Measurements from ENCODE around the gene SAMD4B. TPM values are rescaled to one million over a fixed set of nuclear protein-coding genes. Genes with fewer than 3 reads are reported as not detected.

Gene SAMD4B
- total and polyA plus RNA-seq, 10 of the 15 experiments (the other 5 are each of a cell fraction or from before 2014, with no cell fraction given) = 2.4 to 43.3 (median 23.9) TPM

- no peak for DNase-seq (ENCODE audit: low read depth, low spot score)
- Histone ChIP-seq H3K36me3 (ENCODE audit: control insufficient read depth in 2 of 2, insufficient read depth in 2 of 2, low read length in 1 of 2) (no peaks in the 10 kb centered on the region; a peak in 1 of 4 replicates), H3K9me3 (replicated peaks; ENCODE audit: control insufficient read depth, insufficient read depth, low read length) (no peaks in the 10 kb centered on the region), H3K9ac (ENCODE audit: control insufficient read depth, insufficient read depth, low read length) (no peak overlapping the region), H2AFZ (ENCODE audit: control insufficient read depth, low read depth, low read length) (no peak overlapping the region), H3K79me2 (ENCODE audit: control insufficient read depth, insufficient read depth, low read length) (no peaks in the 10 kb centered on the region), H3K4me2 (ENCODE audit: control insufficient read depth, insufficient read depth) (no peak overlapping the region), H3K4me3 (no peak overlapping the region), H3K27me3 (replicated peaks in 1 of 2; ENCODE audit: control insufficient read depth in 2 of 2, insufficient read depth in 2 of 2, low read length in 1 of 2) (no peaks in the 10 kb centered on the region; a peak in 1 of 4 replicates), H4K20me1 (ENCODE audit: control insufficient read depth, insufficient read depth) (0 out of 2 replicates have a peak, but pooled peaks cover 2% of the 10 kb centered on the region), H3K4me1 (ENCODE audit: control insufficient read depth, insufficient read depth, low read length) (no peaks in the 10 kb centered on the region), H3K27ac (ENCODE audit: control insufficient read depth, insufficient read depth) (no peak overlapping the region)
- ChIA-PET POLR2A (no interaction called here), RAD21 (ENCODE audit: unreplicated experiment) (no interaction called here), CTCF (interaction anchor here (0.9 to 1.0 kb wide), 2 partner anchors 11 to 12 kb away, joined by 3 to 4 read pairs; no protein-coding TSS in a partner anchor), SMC1A (ENCODE audit: uncharacterized antibody, unreplicated experiment) (interaction anchor here (0.8 kb wide), 1 partner anchor 76 kb away, joined by 3 read pairs; the partner anchor contains the start of genes MED29 and PAF1)
- no peak for ATAC-seq
- no peak for FAIRE-seq
- BruUV-seq (replicated peaks) = no TSS peak
- WGBS (ENCODE audit: insufficient coverage, insufficient replicate concordance, low lambda C conversion rate, missing lambda C conversion rate) = 94% methylated on average over 1 of the region's 1 CpG
- in situ Hi-C loops (cut with MboI) (no loop called here), intact Hi-C loops (cut with micrococcal nuclease; ENCODE audit: unreplicated experiment) (no loop called here)
- TF ChIP-seq EZH2 (IDR thresholded peaks at IDR 0.05; ENCODE audit: borderline replicate concordance, control insufficient read depth, low read depth, low read length) (no peak), MEF2A (IDR thresholded peaks at IDR 0.05; ENCODE audit: insufficient read depth, low read depth, low read length) (no peak), CUX1 (IDR thresholded peaks at IDR 0.05; ENCODE audit: insufficient replicate concordance, low read depth, low read length) (no peak), SMC3 (IDR thresholded peaks at IDR 0.05; ENCODE audit: borderline replicate concordance, low read length) (no peak), ZBTB40 (IDR thresholded peaks at IDR 0.05; ENCODE audit: borderline replicate concordance) (no peak), NKRF (conservative IDR thresholded peaks at IDR 0.05) (no peak), USF1 (IDR thresholded peaks at IDR 0.05; ENCODE audit: borderline replicate concordance, extremely low read length, insufficient read depth, low read depth, low read length) (no peak), IKZF2 (IDR thresholded peaks at IDR 0.05) (no peak), ELK1 (IDR thresholded peaks at IDR 0.05; ENCODE audit: low read depth, low read length) (no peak)
These were observed 26.3 kb upstream of the SAMD4B start for GRCh38 chr19:39315933-39316332.
